Kidney capillary endothelial cell (primary cell): Measurements from ENCODE around the gene PHETA1.
A peak's percentile ranks its signal among the peaks of the same experiment; 100 is the strongest.

Experiments
- DNase-seq: peaks from one replicate; pipeline ENCODE4 v3.0.0-alpha.2; 2018; ENCODE audit warnings: low spot score

PHETA1 gene, protein sequence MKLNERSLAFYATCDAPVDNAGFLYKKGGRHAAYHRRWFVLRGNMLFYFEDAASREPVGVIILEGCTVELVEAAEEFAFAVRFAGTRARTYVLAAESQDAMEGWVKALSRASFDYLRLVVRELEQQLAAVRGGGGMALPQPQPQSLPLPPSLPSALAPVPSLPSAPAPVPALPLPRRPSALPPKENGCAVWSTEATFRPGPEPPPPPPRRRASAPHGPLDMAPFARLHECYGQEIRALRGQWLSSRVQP

DNA sequence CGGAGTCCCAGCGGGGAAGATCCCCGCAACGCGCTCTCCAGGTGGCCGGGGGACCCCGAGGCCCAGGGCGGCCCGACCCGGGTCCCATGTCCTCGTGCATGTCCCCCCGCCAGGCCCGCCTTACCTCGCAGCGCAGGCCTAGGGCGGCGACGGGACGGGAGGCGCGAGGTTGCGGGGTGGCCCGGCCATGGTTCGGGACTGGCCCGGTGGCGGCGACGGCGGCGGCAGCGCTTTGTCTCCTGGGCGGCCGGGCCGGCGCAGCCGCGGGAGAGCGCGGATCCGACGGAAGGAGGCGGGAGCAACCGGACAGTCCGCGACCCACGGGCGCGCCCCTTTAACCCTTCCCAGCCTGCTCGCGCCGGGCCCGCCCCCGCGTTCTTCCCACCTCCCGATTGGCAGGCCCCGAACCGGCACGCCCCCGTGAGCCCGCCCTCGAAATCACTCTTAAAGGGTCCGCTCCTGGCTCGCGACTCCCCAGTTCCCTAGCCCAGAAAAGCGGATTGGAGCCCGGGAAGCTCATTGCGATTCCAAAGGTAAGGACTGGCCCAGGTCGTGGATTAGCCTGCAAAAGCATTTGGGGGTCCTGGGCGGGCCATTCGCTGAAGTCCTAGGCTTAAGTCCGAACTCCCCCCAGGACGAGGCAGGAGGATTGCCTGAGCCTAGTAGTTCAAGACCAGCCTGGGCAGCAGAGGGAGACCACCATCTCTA, at the start of gene PHETA1:
Gene PHETA1, minus strand, starts transcription at position 308 of the 708 bp plus-strand sequence. CDS start 5,668 bp downstream, outside the sequence.
- DNase-seq, result peak; percentile 81

DNA sequence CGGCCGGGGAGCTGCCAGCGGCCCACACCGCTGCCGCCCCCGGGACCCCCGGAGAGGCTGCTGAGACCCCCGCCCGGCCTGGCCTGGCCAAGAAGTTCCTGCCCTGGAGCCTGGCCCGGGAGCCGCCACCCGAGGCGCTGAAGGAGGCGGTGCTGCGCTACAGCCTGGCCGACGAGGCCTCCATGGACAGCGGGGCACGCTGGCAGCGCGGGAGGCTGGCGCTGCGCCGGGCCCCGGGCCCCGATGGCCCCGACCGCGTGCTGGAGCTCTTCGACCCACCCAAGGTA, 49.6 kb upstream of the PHETA1 start:
- no peak for DNase-seq

DNA sequence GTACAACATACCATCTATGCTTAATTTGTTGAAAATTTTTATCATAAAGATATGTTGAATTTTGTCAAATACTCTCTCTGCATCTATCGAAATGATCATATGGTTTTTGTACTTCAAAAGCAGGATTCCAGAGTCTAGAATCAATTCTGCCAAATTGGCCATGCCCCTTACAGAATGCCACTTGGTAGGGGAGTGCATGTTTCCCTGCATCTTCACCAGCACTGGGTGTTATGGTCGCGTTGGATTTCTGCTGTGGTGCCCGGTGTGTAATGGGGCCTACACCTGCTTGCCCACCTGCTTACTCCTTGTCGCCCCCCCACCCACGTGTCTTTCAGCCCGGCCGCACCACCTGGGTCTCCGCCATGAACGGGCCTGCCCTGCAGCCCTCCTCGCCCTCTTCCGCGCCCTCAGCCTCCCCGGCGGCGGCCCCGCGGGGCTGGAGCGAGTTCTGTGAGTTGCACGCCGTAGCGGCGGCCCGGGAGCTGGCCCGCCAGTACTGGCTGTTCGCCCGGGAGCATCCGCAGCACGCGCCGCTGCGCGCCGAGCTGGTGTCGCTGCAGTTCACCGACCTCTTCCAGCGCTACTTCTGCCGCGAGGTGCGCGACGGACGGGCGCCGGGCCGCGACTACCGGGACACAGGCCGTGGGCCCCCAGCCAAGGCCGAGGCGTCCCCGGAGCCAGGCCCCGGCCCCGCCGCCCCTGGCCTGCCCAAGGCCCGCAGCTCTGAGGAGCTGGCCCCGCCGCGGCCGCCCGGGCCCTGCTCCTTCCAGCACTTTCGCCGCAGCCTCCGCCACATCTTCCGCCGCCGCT, 49.1 kb upstream of the PHETA1 start:
- DNase-seq, result no peak

DNA sequence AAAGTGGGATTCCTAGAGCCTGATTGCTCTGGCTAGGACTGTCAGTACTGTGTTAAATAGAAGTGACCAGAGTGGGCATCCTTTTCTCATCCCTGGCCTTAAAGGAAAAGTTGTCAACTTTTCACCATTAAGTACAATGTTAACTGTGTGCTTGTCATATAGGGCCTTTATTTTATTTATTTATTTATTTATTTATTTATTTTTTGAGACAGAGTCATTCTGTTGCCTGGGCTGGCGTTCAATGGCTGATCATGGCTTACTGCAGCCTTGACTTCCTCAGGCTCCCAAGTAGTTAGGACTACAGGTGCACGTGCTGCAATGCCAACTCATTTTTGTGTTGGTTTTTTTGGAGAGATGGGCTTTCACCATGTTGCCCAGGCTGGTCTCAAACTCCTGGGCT, 48.4 kb upstream of the PHETA1 start:
- DNase-seq, result no peak

DNA sequence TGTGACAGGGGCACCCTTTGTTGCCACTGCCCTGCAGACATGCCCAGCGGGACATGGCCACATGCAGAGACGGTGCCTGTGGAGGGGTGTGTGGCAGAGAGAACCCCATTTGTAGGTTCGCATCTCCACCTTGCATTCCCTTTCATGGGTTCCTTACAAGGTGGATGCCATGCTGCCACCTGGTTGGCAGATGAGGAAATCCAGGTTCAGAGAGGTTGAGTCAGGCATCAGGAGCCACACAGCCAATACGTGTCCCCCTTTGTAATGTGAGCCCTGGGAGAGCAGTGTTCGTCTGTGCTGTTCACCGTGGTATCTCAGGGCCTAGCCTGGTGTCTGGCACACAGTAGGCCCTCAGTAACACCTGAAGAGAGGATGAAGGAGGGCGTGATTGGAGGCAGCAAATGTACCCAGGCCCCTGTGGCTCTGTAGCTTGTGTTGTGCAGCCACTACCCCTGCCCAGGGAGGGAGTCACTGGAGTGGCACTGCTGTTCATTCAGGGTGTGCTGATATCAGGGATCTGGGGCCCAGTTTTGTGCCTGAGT, 45.9 kb upstream of the PHETA1 start:
- no peak for DNase-seq

DNA sequence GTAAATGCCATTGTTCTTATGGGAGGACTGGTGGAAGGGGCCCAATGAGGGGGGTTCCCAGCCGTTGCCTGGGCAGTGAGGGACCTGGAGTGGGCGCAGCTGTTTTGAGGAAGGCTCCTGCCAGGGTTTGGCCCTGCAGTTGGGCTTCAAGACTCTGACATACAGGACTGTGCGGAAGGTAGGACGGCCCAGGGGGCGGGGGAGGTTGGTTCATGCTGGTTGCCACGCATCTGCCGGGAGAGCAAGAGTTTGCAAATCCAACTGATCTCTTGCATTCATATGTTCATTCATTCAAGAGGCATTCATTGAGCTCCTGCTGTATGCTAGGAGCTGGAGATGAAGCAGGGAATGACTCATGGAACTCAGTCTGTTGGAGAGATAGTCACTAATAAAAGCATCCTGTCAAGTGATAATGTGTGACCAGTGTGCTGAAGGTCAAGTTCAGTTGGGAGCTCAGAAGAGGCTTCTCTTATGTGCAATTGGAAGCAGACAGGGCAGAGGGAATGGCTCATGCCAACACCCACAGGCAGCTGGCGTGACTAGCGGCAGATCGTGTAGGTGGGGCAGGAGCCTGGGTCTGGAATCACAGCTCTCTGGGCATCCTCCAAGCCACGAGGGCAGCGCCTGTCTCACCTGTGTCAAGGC, 44.7 kb upstream of the PHETA1 start:
- DNase-seq, result no peak

DNA sequence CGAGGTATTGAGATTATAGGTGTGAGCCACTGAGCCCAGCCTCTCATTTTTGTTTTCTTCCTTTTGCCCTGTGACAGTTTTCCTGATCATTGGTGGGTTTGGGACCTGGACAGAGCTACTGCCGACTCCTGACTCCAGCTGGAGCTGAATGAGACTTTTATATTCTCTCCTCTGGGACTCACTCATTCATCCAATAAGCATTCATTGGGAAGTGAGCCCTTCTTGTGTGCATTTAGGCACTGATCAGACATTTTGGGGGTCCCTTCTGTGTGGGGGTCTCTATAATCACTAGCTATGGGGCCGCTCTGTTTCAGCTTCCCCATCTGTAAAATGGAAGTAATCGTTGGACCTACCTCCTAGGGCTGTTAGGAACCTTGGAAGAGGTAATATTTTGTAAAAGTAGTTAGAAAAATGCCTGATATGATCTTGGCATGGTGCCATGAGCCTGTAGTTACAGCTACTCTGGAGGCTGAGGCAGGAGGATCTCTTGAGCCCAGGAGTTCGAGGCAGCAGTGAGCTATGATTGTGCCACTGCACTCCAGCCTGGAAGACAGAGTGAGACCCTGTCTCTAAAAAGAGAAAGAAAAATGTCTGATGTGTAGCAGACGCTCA, 44.0 kb upstream of the PHETA1 start:
- DNase-seq, result no peak

DNA sequence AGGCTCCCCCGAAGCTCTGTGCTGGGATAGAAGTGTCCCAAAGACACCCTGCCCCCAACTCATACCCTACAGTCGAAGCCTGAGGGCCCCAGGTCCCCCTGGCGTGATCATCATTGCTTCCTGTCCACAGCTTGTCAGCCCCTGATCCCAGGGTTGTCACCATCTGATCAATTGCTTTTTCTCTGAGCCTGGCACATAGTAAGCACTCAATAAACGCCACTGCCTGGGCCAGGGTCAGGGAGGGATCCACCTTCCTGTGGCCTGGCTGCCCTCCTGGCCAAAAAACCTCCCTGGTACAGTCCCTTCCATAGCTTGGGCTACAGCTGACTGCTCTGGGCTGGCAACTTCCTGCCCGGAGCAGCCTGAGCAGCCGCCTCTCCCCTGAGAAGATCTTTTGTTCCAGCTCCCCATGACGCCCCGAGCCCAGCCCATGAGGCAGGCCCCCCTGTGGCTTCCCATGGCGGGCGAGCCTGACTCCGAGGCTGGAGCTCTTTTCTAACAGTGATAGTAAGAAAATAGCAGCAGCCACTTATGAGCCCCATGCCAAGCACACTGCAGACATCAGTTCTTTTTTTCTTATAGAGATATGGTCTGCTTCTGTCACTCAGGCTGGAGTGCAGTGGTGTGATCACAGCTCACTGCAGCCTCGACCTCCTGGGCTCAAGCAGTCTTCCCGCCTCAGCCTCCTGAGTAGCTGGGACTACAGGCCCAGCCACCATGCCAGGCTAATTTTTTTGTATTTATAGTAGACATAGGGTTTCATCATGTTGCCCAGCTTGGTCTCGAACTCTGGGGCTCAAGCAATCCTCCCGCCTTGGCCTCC, 43.3 kb upstream of the PHETA1 start:
- no peak for DNase-seq

DNA sequence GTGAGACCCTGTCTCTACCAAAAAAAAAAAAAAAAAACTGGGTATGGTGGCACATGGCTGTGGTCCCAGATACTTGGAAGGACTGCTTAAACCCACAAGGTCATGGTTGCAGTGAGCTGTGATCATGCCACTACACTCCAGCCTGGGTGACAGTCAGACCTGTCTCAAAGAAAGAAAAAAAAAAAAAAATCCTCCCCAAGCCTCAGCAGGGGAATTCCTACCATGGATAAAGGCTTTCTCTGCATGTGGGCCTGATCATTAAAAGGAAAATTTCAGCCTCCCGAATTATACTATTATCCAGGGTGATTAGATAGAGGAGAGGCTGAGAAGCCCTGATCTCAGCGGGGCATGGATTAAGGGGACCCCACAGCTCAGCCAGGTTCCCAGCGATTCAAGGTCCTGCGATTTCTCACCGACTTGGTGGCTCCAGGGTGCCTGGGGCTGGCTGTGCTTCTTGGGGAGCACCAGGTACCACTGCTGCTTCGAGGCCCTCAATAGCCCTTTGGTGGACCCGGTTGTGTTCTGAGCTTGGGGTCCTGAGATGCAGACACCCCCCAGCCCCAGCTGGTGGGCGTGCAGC, 42.4 kb upstream of the PHETA1 start:
- DNase-seq, result no peak

DNA sequence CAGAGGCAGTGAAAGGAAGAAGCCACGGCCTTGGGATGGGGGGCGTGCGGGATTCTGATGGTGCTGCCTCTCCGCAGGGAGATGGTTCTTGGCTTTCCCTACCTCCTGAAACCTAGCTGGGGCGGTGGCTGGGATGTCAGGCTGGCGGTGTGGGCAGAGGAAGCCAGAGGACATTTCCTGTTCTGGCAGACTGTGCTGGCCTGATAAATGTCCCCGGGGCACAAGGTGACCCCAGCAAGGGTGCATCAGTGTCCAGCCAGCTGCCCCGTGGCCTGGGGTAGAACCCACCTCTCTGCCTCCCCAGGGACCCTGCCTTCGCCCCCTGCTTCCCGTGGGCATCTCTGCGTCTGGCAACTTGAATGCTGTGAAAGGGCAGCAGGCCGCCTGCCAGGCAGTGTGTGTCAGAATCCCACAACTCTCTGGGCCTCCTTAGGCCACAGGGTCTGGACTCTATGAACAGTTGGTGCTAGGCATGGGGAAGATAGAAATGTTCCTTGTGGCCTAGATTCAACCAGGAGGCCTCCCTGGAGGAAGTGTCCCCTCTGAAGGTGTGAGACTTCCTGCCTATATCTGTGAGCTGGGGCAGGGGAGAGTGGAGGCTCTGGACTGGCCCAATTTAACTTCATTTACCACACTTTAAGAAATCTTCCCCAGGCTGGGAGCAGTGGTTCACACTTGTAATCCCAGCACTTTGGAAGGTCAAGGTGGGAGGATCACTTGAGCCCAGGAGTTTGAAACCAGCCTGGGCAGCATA, 41.7 kb upstream of the PHETA1 start:
- DNase-seq, result no peak

DNA sequence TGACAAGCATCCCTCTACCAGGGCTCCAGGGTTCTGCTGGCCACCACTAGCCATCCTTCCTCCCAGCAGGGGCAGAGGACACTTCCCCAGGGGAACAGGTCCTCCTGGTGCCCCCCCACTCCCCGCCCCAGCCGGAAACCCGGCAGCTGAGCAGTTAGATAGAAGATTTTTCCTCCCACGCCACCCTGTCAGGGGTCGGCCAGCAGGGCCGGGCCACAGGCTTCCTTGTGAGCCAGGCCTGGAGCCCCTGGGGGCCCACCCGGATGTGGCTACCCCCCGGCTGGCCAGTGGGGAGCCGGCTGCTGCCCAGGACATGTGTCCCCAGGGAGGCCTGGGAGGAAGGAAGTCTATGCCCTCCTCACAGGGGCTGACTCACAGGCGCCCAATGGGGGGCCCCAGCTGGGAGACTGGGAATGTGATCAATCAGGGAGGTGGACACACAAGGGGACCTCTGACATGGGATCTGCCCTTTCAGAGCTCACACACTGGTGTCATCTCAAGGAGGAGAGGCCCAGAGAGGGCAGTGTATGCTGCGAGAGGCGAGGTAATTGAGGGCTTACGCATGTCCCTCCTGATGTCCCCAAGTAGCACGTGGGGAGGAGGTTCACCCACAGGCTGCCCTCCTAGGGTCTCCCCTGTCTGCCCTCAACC, 41.0 kb upstream of the PHETA1 start:
- peak; percentile 97 for DNase-seq

DNA sequence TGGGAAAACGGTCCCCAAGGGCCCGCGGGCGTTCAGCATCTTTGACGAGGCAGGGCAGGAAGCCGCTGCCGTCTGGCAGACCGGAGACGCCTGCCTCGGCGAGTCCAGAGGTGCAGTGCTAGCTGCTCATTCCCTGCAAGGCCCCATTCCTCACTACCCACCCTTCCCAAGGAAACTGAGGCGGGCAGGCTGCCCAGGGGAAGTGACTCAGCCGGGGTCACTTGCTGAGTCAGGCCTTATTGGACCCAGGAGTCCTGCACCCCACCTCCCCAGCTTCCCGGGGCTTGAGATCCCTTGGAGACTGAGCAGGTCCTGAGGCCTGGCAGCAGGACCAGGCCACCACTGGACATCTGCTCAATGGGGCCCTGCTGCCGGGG, 40.5 kb upstream of the PHETA1 start:
- DNase-seq, result peak; percentile 86

DNA sequence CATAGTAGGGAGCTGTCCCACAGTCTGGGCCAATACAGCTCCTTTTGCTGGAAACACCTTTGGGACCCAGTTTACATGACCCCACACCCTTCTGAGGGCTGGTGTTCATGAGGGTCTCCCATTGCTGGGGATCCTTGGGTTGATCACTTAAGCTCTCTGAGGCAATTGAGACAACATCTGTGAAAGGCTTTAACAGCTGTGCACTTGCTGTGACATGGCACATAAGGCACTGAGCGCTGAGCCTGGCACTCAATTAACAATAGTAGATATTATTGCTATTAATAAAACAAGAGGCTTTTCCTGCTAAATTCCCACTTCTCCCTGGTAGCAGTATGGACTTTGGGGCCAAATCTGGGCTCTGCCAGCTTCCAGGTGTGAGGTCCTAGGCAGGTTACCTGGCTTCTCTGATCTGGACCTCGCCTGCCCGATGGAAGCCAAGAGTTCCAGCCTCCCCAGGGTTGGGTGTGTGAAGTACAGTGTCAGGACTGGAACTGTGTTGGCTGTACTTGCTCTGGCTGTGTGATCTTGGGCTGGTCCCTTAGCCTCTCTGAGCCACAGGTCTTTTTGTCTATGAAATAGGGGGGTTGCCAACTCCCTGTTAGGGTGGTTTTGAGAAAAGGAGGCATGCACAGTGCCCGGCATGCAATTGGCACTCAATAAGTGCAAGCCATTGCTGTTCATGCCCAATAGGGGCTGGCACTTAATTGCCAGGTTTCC, 39.9 kb upstream of the PHETA1 start:
- DNase-seq, result no peak

DNA sequence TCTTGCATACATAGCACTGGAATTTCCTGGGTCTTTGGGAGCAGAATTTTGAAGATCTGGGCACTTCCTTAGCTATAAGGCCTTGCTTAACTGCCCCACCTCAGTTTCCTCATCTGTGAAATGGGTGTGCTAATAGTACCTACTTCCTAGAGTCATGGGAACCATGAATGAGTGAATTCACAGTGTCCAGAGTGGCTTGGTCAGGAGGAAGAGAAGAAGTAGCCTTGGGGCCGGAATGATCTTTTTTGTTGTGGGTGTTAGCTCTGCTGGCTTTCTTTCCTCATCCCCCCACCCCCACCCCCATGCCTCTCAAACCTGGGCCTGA, 39.2 kb upstream of the PHETA1 start:
- DNase-seq, result no peak

DNA sequence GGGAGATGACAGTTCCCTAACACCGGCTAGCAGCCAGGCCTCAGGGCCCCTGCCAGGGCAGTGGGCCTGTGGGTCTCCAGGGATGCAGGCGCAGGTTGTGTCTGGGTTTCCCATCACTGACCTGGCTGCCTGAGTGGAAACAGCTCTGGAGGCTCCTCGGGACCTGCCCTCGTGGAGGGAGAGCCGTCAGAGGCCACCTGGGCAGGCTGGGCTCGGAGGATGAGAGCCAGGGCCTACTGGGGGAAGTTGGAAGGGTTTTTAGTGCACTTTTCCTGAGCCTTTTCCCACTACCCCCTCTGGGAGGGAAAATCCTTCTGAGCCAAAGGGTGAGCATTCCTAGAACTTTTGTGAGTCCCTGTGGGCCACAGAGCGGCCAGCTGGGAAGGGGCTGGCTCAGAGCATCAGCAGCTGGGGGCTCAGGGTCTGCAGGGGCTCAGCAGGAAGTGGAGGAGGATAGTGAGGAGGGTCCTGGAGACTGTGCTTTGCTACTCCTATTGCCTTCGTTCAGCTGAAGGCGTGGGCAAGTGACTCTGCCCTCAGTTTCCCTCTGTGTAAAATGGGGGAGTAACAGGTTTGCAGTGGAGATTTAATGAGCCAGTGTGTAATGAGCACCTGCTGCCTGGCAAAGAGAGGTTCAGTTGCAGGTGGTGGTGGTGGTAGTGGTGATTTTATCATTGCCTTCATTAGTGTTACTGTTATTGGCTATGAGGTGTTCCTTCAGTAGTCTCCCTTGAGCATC, 38.7 kb upstream of the PHETA1 start:
- DNase-seq, result no peak

DNA sequence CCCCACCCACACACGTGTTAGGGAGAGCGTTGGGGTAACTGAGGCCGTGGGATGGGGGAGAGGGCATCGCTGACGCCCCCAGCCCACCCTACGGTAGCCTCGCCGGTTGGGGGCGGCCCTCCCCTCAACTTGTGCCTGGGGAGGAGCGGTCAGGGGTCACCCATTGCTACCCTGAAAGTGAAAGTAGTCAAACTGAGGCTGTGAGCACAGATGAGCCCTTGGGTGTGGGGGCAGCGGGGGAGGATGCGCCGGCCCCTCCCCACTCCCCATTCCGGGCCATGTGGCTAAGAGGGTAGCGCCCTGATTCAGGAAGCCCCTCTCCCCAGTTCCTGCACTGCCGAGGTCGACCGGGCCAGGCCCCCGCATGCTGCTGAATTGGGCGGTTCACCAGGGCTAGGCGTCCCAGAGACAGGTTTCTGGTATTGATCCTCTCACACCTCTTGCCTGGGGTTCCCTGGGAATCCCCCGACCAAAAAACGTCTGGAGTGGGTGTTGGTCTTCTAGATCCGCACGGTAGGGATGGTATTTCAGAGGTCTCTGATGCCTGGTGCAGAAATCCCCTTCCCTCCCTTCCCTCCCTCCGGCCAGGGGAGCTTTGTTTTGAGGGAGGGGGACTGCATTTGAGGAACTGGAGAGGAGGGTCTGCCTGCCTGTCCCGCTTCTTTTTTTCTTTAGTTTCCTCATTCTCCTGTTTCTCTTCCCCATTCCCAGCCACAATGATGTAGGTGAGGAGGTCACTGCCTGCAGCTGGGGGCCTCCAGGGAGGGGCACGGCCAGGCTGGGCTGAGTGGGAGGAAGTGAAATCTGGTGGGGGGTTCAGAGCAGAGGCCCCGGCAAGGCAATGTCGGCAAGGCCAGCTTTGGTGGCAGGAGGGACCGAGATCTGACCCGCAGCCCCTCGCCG, 37.8 kb upstream of the PHETA1 start:
- no peak for DNase-seq

DNA sequence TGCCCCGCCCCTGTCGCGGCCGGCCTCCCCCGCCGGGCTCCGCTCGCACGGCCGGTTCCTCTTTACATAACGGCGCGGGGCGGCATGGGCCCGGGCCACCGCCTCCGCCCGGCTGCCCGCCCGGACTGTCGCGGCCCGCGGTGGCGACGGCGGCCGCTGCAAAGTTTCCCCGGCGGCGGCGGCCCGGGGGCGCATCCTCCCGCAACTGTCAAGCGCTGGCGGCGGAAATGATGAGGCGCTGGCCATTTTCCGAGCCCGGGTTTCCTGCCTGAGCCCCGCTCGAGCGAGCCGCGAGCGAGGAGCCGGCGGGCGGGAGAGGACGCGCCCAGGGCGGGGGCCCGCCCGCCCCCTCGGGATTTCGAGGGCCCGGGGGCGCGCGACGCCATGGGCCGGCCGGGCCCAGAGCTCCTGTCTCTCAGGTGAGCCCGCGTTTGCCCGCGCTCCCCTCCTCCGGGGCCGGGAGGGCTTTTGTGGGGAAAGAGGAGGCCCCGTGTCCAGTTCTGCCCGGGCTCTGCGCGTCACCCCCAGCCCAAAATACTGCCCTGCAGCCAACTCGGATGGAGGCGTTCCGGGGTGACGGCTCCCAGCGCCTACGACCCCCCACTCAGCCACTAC, 37.1 kb upstream of the PHETA1 start, which contains the start of gene SH2B3:
Gene SH2B3, plus strand, starts transcription at position 65 of the 615 bp plus-strand sequence. CDS start 12,223 bp downstream, outside the sequence.
- no peak for DNase-seq
